ENCODE data around the gene MVD. TPM values are rescaled to one million over a fixed set of nuclear protein-coding genes. Genes with fewer than 3 reads are reported as not detected.

The MVD gene
- total RNA-seq, 1 experiment from 2014 or later: 141 TPM

GRCh38 chr16:88626646-88627045 is 36.2 kb downstream of the MVD start:
- no peak for TF ChIP-seq CTCF (IDR thresholded peaks at IDR 0.05; ENCODE audit: insufficient read depth in 1 of 2, low read depth in 1 of 2, low read length in 1 of 2, severe bottlenecking in 1 of 2, unreplicated experiment in 1 of 2)
- DNase-seq: no peak
- Mint-ChIP-seq H3K36me3 (ENCODE audit: insufficient read depth, unreplicated experiment) (peaks cover 97% of the 10 kb centered on the region), H3K27me3 (ENCODE audit: insufficient read depth, unreplicated experiment) (no peaks in the 10 kb centered on the region), H3K9me3 (ENCODE audit: unreplicated experiment) (no peaks in the 10 kb centered on the region), H3K4me3 (ENCODE audit: unreplicated experiment) (no peak overlapping the region), H3K4me1 (ENCODE audit: low read depth, unreplicated experiment) (no peaks in the 10 kb centered on the region), H3K27ac (ENCODE audit: unreplicated experiment) (peak overlapping the region; percentile 17)
- no peak overlapping the region for H3K4me3 ChIP-seq (ENCODE audit: low read depth, low read length)
- CTCF ChIA-PET: interaction anchor here (1.3 kb wide), 1 partner anchor 10 kb away, joined by 5 read pairs; no protein-coding TSS in a partner anchor
- POLR2A ChIA-PET: no interaction called here
- H3K36me3 ChIP-seq (ENCODE audit: control insufficient read depth, insufficient read depth, low read length): peaks cover 10% of the 10 kb centered on the region
- no peaks in the 10 kb centered on the region for H3K4me1 ChIP-seq
- no peaks in the 10 kb centered on the region for H3K9me3 ChIP-seq
- BruUV-seq (replicated peaks): no TSS peak
- no peaks in the 10 kb centered on the region for H3K27me3 ChIP-seq (replicated peaks; ENCODE audit: control insufficient read depth, insufficient read depth, low read length)
- intact Hi-C loops (cut with micrococcal nuclease; ENCODE audit: unreplicated experiment): no loop called here

- Mint-ChIP-seq H3K27me3 (ENCODE audit: insufficient read depth, unreplicated experiment) (no peaks in the 10 kb centered on the region), H3K4me3 (ENCODE audit: unreplicated experiment) (no peak overlapping the region), H3K27ac (ENCODE audit: unreplicated experiment) (no peak overlapping the region), H3K4me1 (ENCODE audit: low read depth, unreplicated experiment) (no peaks in the 10 kb centered on the region), H3K9me3 (ENCODE audit: unreplicated experiment) (no peaks in the 10 kb centered on the region), H3K36me3 (ENCODE audit: insufficient read depth, unreplicated experiment) (peaks cover 96% of the 10 kb centered on the region)
- no TSS peak for BruUV-seq (replicated peaks)
- intact Hi-C loops (cut with micrococcal nuclease; ENCODE audit: unreplicated experiment): no loop called here
- ChIA-PET POLR2A (no interaction called here), CTCF (no interaction called here)
- Histone ChIP-seq H3K36me3 (ENCODE audit: control insufficient read depth, insufficient read depth, low read length) (peaks cover 9% of the 10 kb centered on the region), H3K27me3 (replicated peaks; ENCODE audit: control insufficient read depth, insufficient read depth, low read length) (no peaks in the 10 kb centered on the region), H3K9me3 (no peaks in the 10 kb centered on the region), H3K4me3 (ENCODE audit: low read depth, low read length) (no peak overlapping the region), H3K4me1 (no peaks in the 10 kb centered on the region)
- no peak for DNase-seq
- TF ChIP-seq CTCF (IDR thresholded peaks at IDR 0.05; ENCODE audit: insufficient read depth in 1 of 2, low read depth in 1 of 2, low read length in 1 of 2, severe bottlenecking in 1 of 2, unreplicated experiment in 1 of 2): no peak
These were observed 37.8 kb downstream of the MVD start for GRCh38 chr16:88624977-88625576.

GRCh38 chr16:88624481-88624880 is 38.4 kb downstream of the MVD start:
- Mint-ChIP-seq H3K4me1 (ENCODE audit: low read depth, unreplicated experiment) (no peaks in the 10 kb centered on the region), H3K4me3 (ENCODE audit: unreplicated experiment) (no peak overlapping the region), H3K27ac (ENCODE audit: unreplicated experiment) (no peak overlapping the region), H3K27me3 (ENCODE audit: insufficient read depth, unreplicated experiment) (no peaks in the 10 kb centered on the region), H3K9me3 (ENCODE audit: unreplicated experiment) (no peaks in the 10 kb centered on the region), H3K36me3 (ENCODE audit: insufficient read depth, unreplicated experiment) (peaks cover 96% of the 10 kb centered on the region)
- DNase-seq: no peak
- Histone ChIP-seq H3K4me1 (no peaks in the 10 kb centered on the region), H3K36me3 (ENCODE audit: control insufficient read depth, insufficient read depth, low read length) (peaks cover 9% of the 10 kb centered on the region), H3K27me3 (replicated peaks; ENCODE audit: control insufficient read depth, insufficient read depth, low read length) (no peaks in the 10 kb centered on the region), H3K9me3 (no peaks in the 10 kb centered on the region), H3K4me3 (ENCODE audit: low read depth, low read length) (no peak overlapping the region)
- TF ChIP-seq CTCF (IDR thresholded peaks at IDR 0.05; ENCODE audit: insufficient read depth in 1 of 2, low read depth in 1 of 2, low read length in 1 of 2, severe bottlenecking in 1 of 2, unreplicated experiment in 1 of 2): no peak
- ChIA-PET CTCF (no interaction called here), POLR2A (no interaction called here)
- intact Hi-C loops (cut with micrococcal nuclease; ENCODE audit: unreplicated experiment): no loop called here
- BruUV-seq (replicated peaks): no TSS peak

Data from Caco-2 (cell line).